Measurements from ENCODE around the gene HS3ST4. TPM values are rescaled to one million over a fixed set of nuclear protein-coding genes. Genes with fewer than 3 reads are reported as not detected.

The HS3ST4 gene
- total RNA-seq, 2 donors from 2014 or later, result not detected

DNA sequence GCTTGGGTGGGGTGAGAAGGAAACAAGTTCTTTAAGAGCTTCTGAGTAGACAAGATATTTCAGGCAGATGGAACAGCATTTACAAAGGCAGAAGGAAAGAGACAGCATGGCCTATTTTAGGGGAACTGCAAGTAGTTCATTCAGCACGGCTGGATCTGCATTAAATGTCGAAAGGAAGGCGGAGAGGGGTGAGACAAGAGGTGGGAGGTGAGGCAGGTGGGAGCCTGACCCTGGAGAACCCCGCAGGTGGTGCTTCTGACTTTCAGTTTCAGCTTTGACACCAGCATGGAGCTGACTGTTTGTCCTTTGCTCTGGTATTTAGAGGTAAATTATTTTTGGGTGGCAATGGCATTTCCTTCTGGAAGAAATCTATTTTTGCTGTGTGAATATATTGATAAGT is 194.8 kb downstream of the HS3ST4 start:
- ATAC-seq (ENCODE audit: insufficient number of reproducible peaks, low FRiP score, low read depth) (no peak), DNase-seq (ENCODE audit: low spot score) (no peak)
- Histone ChIP-seq H3K4me3 (no peak overlapping the region), H3K4me1 (ENCODE audit: control insufficient read depth in 1 of 2, low read depth in 2 of 2) (no peaks in the 10 kb centered on the region), H3K27ac (no peak overlapping the region), H3K36me3 (no peaks in the 10 kb centered on the region), H3K27me3 (replicated peaks; ENCODE audit: insufficient read depth) (no peaks in the 10 kb centered on the region), H3K9me3 (no peaks in the 10 kb centered on the region)
- TF ChIP-seq, protein P1, sequence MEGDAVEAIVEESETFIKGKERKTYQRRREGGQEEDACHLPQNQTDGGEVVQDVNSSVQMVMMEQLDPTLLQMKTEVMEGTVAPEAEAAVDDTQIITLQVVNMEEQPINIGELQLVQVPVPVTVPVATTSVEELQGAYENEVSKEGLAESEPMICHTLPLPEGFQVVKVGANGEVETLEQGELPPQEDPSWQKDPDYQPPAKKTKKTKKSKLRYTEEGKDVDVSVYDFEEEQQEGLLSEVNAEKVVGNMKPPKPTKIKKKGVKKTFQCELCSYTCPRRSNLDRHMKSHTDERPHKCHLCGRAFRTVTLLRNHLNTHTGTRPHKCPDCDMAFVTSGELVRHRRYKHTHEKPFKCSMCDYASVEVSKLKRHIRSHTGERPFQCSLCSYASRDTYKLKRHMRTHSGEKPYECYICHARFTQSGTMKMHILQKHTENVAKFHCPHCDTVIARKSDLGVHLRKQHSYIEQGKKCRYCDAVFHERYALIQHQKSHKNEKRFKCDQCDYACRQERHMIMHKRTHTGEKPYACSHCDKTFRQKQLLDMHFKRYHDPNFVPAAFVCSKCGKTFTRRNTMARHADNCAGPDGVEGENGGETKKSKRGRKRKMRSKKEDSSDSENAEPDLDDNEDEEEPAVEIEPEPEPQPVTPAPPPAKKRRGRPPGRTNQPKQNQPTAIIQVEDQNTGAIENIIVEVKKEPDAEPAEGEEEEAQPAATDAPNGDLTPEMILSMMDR (IDR thresholded peaks at IDR 0.05), result no peak

DNA sequence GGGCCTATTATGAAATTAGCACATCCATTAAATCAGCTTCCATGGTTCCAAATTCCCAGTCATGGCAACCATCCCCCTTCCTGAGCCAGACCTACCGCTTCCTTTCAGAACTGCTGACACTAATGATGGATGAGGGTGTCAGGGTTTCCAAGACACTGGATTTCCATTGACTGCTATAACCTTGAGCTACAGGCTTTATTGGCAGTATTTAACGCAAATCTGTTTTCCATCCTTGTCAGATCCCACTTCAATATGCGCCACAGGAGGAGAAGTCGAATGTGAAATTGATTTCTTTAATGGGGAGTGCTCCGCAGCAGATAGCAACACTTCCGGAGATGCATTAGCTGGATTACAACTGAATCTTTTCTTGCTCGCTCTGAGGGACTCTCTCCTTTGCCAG is 197.1 kb downstream of the HS3ST4 start:
- no peak overlapping the region for H3K27ac ChIP-seq
- no peaks in the 10 kb centered on the region for H3K4me1 ChIP-seq (ENCODE audit: control insufficient read depth in 1 of 2, low read depth in 2 of 2)
- TF ChIP-seq, protein P1 (IDR thresholded peaks at IDR 0.05), result no peak
- H3K27me3 ChIP-seq (replicated peaks; ENCODE audit: insufficient read depth), result no peaks in the 10 kb centered on the region
- no peaks in the 10 kb centered on the region for H3K36me3 ChIP-seq
- ATAC-seq (ENCODE audit: insufficient number of reproducible peaks, low FRiP score, low read depth) (no peak), DNase-seq (ENCODE audit: low spot score) (no peak)
- no peaks in the 10 kb centered on the region for H3K9me3 ChIP-seq
- no peak overlapping the region for H3K4me3 ChIP-seq

- Histone ChIP-seq H3K27ac (no peak overlapping the region), H3K27me3 (replicated peaks; ENCODE audit: insufficient read depth) (no peaks in the 10 kb centered on the region), H3K9me3 (no peaks in the 10 kb centered on the region), H3K4me1 (ENCODE audit: control insufficient read depth in 1 of 2, low read depth in 2 of 2) (no peaks in the 10 kb centered on the region), H3K4me3 (no peak overlapping the region), H3K36me3 (no peaks in the 10 kb centered on the region)
- TF ChIP-seq, protein P1 (IDR thresholded peaks at IDR 0.05), result no peak
- no peak for DNase-seq (ENCODE audit: low spot score)
- ATAC-seq (ENCODE audit: insufficient number of reproducible peaks, low FRiP score, low read depth), result no peak
Observed at GRCh38 chr16:25893332-25893731, 201.6 kb downstream of the HS3ST4 start.

DNA sequence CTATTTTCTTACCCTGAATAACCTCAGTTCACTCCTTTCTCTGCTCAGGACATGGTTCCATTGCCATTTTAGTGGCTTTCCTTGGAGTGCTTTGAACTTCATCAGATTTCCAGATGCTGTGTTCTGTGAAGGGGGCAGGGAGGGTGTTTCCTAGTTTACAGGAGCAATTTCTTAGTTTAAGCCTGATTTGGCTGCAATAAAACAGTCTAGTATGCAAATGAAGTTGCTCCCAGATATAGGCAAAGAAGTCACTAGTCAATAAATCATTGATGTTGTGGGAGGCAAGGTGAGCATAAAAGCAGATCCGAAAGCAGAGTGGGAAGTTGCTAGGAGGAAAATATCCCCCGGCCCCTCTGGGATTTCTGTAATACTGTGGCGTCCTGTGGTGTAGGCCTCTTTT is 202.3 kb downstream of the HS3ST4 start:
- Histone ChIP-seq H3K9me3 (no peaks in the 10 kb centered on the region), H3K27ac (no peak overlapping the region), H3K4me1 (ENCODE audit: control insufficient read depth in 1 of 2, low read depth in 2 of 2) (no peaks in the 10 kb centered on the region), H3K36me3 (no peaks in the 10 kb centered on the region), H3K27me3 (replicated peaks; ENCODE audit: insufficient read depth) (no peaks in the 10 kb centered on the region), H3K4me3 (no peak overlapping the region)
- TF ChIP-seq, protein P1 (IDR thresholded peaks at IDR 0.05), result no peak
- no peak for ATAC-seq (ENCODE audit: insufficient number of reproducible peaks, low FRiP score, low read depth)
- no peak for DNase-seq (ENCODE audit: low spot score)

DNA sequence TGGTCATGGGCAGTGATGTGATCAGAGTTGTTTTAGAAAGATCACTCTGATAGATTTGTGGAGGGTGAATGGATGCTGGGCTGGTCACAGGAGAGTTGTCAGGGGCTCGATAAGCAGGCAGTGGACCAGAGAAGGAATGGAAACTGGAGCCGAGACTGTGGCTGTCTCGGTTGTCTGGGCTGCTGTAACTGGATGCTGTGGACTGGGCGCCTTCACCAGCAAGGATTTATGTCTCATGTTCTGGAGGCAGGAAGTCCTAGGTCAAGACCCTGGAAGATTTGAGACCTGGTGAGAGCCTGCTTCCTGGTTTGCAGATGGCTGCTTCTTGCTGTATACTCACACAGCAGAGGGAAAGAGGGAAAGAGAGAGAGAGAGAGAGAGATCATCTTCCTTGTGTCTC is 203.6 kb downstream of the HS3ST4 start:
- DNase-seq (ENCODE audit: low spot score) (no peak), ATAC-seq (ENCODE audit: insufficient number of reproducible peaks, low FRiP score, low read depth) (no peak)
- H3K27me3 ChIP-seq (replicated peaks; ENCODE audit: insufficient read depth), result no peaks in the 10 kb centered on the region
- no peak overlapping the region for H3K4me3 ChIP-seq
- H3K9me3 ChIP-seq, result no peaks in the 10 kb centered on the region
- H3K27ac ChIP-seq, result no peak overlapping the region
- TF ChIP-seq, protein P1 (IDR thresholded peaks at IDR 0.05), result no peak
- H3K36me3 ChIP-seq, result no peaks in the 10 kb centered on the region
- H3K4me1 ChIP-seq (ENCODE audit: control insufficient read depth in 1 of 2, low read depth in 2 of 2), result no peaks in the 10 kb centered on the region

Measured in thoracic aorta (tissue), 2 donors.